KOPT-K1 (cell line): ENCODE measurements around the gene CCNY.

ENCODE experiments used
- H3K27ac ChIP-seq: fragments of 200-600 bp; sonication (generic); 2 replicates; pipeline ENCODE4 v1.5.1; 2016; ENCODE audit warnings: antibody characterized with exemption, mild to moderate bottlenecking, low read depth, low read length; ENCODE audit not compliant: poor library complexity, severe bottlenecking
- H3K36me3 ChIP-seq: fragments of 200-600 bp; sonication (generic); 2 replicates; pipeline ENCODE4 v1.5.1; 2017; ENCODE audit warnings: antibody characterized with exemption, mild to moderate bottlenecking, low read length, moderate library complexity; ENCODE audit not compliant: insufficient read depth
- H3K9me3 ChIP-seq: fragments of 200-600 bp; sonication (generic); 2 replicates; pipeline ENCODE4 v1.5.1; 2017; ENCODE audit warnings: antibody characterized with exemption, low read length, mild to moderate bottlenecking; ENCODE audit not compliant: insufficient read depth, poor library complexity, severe bottlenecking

CCNY gene

GRCh38 chr10:35580423-35580770 lies 244.1 kb downstream of the CCNY start:
- no peaks in the 10 kb centered on the region for H3K36me3 ChIP-seq
- no peak overlapping the region for H3K27ac ChIP-seq
- H3K9me3 ChIP-seq = no peaks in the 10 kb centered on the region

- no peaks in the 10 kb centered on the region for H3K9me3 ChIP-seq
- H3K36me3 ChIP-seq = no peaks in the 10 kb centered on the region
- H3K27ac ChIP-seq = no peak overlapping the region
Measured at GRCh38 chr10:35581655-35582054, 245.3 kb downstream of the CCNY start.

- H3K27ac ChIP-seq = no peak overlapping the region
- H3K36me3 ChIP-seq = no peaks in the 10 kb centered on the region
- no peaks in the 10 kb centered on the region for H3K9me3 ChIP-seq
Measured at GRCh38 chr10:35584946-35585345, 248.6 kb downstream of the CCNY start.

GRCh38 chr10:35585356-35585755 lies 249.0 kb downstream of the CCNY start:
- Histone ChIP-seq H3K9me3 (peaks cover under 1% of the 10 kb centered on the region), H3K27ac (no peak overlapping the region)

GRCh38 chr10:35585903-35586535 lies 249.7 kb downstream of the CCNY start:
- Histone ChIP-seq H3K36me3 (no peaks in the 10 kb centered on the region), H3K9me3 (peaks cover 7% of the 10 kb centered on the region), H3K27ac (no peak overlapping the region)

More at GRCh38 chr10:35585356-35585755, 249.0 kb downstream of the CCNY start:
- H3K36me3 ChIP-seq = no peaks in the 10 kb centered on the region

GRCh38 chr10:35588836-35589235 lies 252.5 kb downstream of the CCNY start:
- Histone ChIP-seq H3K9me3 (peaks cover 26% of the 10 kb centered on the region), H3K27ac (no peak overlapping the region), H3K36me3 (no peaks in the 10 kb centered on the region)

GRCh38 chr10:35592441-35592840 lies 256.1 kb downstream of the CCNY start:
- H3K36me3 ChIP-seq = no peaks in the 10 kb centered on the region
- peaks cover 26% of the 10 kb centered on the region for H3K9me3 ChIP-seq
- H3K27ac ChIP-seq = no peak overlapping the region

GRCh38 chr10:35594115-35595079 lies 258.1 kb downstream of the CCNY start:
- H3K27ac ChIP-seq = no peak overlapping the region
- H3K36me3 ChIP-seq = no peaks in the 10 kb centered on the region
- H3K9me3 ChIP-seq = peaks cover 26% of the 10 kb centered on the region

GRCh38 chr10:35595106-35595505 lies 258.8 kb downstream of the CCNY start:
- no peak overlapping the region for H3K27ac ChIP-seq
- peaks cover 26% of the 10 kb centered on the region for H3K9me3 ChIP-seq
- H3K36me3 ChIP-seq = no peaks in the 10 kb centered on the region

- Histone ChIP-seq H3K9me3 (no peaks in the 10 kb centered on the region), H3K36me3 (no peaks in the 10 kb centered on the region)
Measured at GRCh38 chr10:35598379-35598778, 262.1 kb downstream of the CCNY start.

GRCh38 chr10:35600193-35600592 lies 263.9 kb downstream of the CCNY start:
- H3K9me3 ChIP-seq = no peaks in the 10 kb centered on the region
- H3K36me3 ChIP-seq = no peaks in the 10 kb centered on the region
- no peak overlapping the region for H3K27ac ChIP-seq

More at GRCh38 chr10:35598379-35598778, 262.1 kb downstream of the CCNY start:
- no peak overlapping the region for H3K27ac ChIP-seq

GRCh38 chr10:35605191-35605590 lies 268.9 kb downstream of the CCNY start, which contains the start of gene GJD4:
GJD4 (plus strand) TSS chr10:35605341; CDS start chr10:35605568, 227 bp downstream.
- Histone ChIP-seq H3K27ac (no peak within 1 kb of the TSS), H3K36me3 (no peaks in the 10 kb centered on the region), H3K9me3 (peaks cover 6% of the 10 kb centered on the region)

- H3K9me3 ChIP-seq = peaks cover 11% of the 10 kb centered on the region
- H3K27ac ChIP-seq = no peak overlapping the region
- no peaks in the 10 kb centered on the region for H3K36me3 ChIP-seq
Measured at GRCh38 chr10:35606430-35606829, 270.1 kb downstream of the CCNY start.

GRCh38 chr10:35607475-35608327 lies 271.4 kb downstream of the CCNY start:
- Histone ChIP-seq H3K36me3 (no peaks in the 10 kb centered on the region), H3K9me3 (peaks cover 11% of the 10 kb centered on the region), H3K27ac (no peak overlapping the region)

GRCh38 chr10:35608328-35608672 lies 272.0 kb downstream of the CCNY start:
- Histone ChIP-seq H3K36me3 (no peaks in the 10 kb centered on the region), H3K27ac (no peak overlapping the region), H3K9me3 (peaks cover 11% of the 10 kb centered on the region)
